Left ventricle myocardium inferior (tissue), 1 donor: Measurements from ENCODE around the gene PLXDC2. TPM values are rescaled to one million over a fixed set of nuclear protein-coding genes. Genes with fewer than 3 reads are reported as not detected.

ENCODE experiments used
- DNase-seq: peaks from one replicate; pipeline ENCODE4 v3.0.0-alpha.2; 2020
- H3K27ac ChIP-seq: fragments of 200-600 bp; replicated peaks from 2 replicates; pipeline ENCODE4 v1.8.0; 2021
- H3K27me3 ChIP-seq: fragments of 200-600 bp; 2 replicates; pipeline ENCODE4 v1.8.0; 2021; ENCODE audit warnings: low read depth
- H3K36me3 ChIP-seq: fragments of 200-600 bp; 2 replicates; pipeline ENCODE4 v1.8.0; 2021
- H3K4me1 ChIP-seq: fragments of 200-600 bp; 2 replicates; pipeline ENCODE4 v1.8.0; 2021
- H3K4me3 ChIP-seq: fragments of 200-600 bp; 2 replicates; pipeline ENCODE4 v1.8.0; 2021; ENCODE audit warnings: mild to moderate bottlenecking, moderate library complexity
- H3K9me3 ChIP-seq: fragments of 200-600 bp; replicated peaks from 2 replicates; pipeline ENCODE4 v1.8.0; 2021
- CTCF ChIP-seq: fragments of 200-600 bp; IDR thresholded peaks from 2 replicates; pipeline ENCODE4 v1.8.0; 2021; ENCODE audit warnings: antibody characterized with exemption, mild to moderate bottlenecking, borderline replicate concordance
- intact Hi-C: fragments of 100-400 bp; cut with micrococcal nuclease; formaldehyde crosslinking; loops from one replicate; pipeline ENCODE4 v1.11.0; 2022
- total RNA-seq: library from RNA; stranded (reverse); fragmentation: NEBNext Ultra II Directional; extraction: Animal tissue kit (Norgen Biotek cat#: 25700); gene quantifications from one replicate; pipeline ENCODE4 v1.2.1, GENCODE V29; 2021
- donor health status: DM: no; HTN: yes; CAD: no; lungs with severe emphysema.

PLXDC2 gene
- total RNA-seq, 1 donor from 2014 or later = 16.6 TPM

- TF ChIP-seq CTCF = no peak
- no peaks in the 10 kb centered on the region for H3K36me3 ChIP-seq
- H3K27ac ChIP-seq = no peak overlapping the region
- no peak for DNase-seq
- intact Hi-C loops = no loop called here
- H3K27me3 ChIP-seq = no peaks in the 10 kb centered on the region
- no peak overlapping the region for H3K4me3 ChIP-seq
- H3K9me3 ChIP-seq = no peaks in the 10 kb centered on the region
- H3K4me1 ChIP-seq = no peaks in the 10 kb centered on the region
Observed at GRCh38 chr10:19882621-19883020, 66.4 kb downstream of the PLXDC2 start.

GRCh38 chr10:19888061-19888660, 71.9 kb downstream of the PLXDC2 start:
- TF ChIP-seq CTCF = no peak
- intact Hi-C loops = no loop called here

GRCh38 chr10:19889256-19889655, 73.0 kb downstream of the PLXDC2 start:
- no peaks in the 10 kb centered on the region for H3K9me3 ChIP-seq
- no peak for DNase-seq
- no peaks in the 10 kb centered on the region for H3K36me3 ChIP-seq
- intact Hi-C loops = no loop called here
- no peak overlapping the region for H3K4me3 ChIP-seq
- no peak overlapping the region for H3K27ac ChIP-seq
- H3K27me3 ChIP-seq = no peaks in the 10 kb centered on the region
- TF ChIP-seq CTCF = no peak
- H3K4me1 ChIP-seq = peaks cover 28% of the 10 kb centered on the region

More at GRCh38 chr10:19888061-19888660, 71.9 kb downstream of the PLXDC2 start:
- H3K4me3 ChIP-seq = no peak overlapping the region
- no peak for DNase-seq
- no peaks in the 10 kb centered on the region for H3K36me3 ChIP-seq
- H3K9me3 ChIP-seq = no peaks in the 10 kb centered on the region
- no peak overlapping the region for H3K27ac ChIP-seq
- no peaks in the 10 kb centered on the region for H3K27me3 ChIP-seq
- H3K4me1 ChIP-seq = peaks cover 25% of the 10 kb centered on the region

GRCh38 chr10:19891429-19891828, 75.2 kb downstream of the PLXDC2 start:
- H3K4me1 ChIP-seq = peaks cover 28% of the 10 kb centered on the region
- intact Hi-C loops = no loop called here
- DNase-seq = no peak
- H3K9me3 ChIP-seq = no peaks in the 10 kb centered on the region
- TF ChIP-seq CTCF = no peak
- H3K36me3 ChIP-seq = no peaks in the 10 kb centered on the region
- H3K27me3 ChIP-seq = no peaks in the 10 kb centered on the region
- H3K27ac ChIP-seq = peak overlapping the region; percentile 43
- peak overlapping the region; percentile 9 for H3K4me3 ChIP-seq

- Histone ChIP-seq H3K4me1 (peaks cover 28% of the 10 kb centered on the region), H3K36me3 (no peaks in the 10 kb centered on the region), H3K27me3 (no peaks in the 10 kb centered on the region), H3K9me3 (no peaks in the 10 kb centered on the region), H3K27ac (no peak overlapping the region), H3K4me3 (no peak overlapping the region)
- intact Hi-C loops = no loop called here
- no peak for TF ChIP-seq CTCF
- DNase-seq = no peak
Observed at GRCh38 chr10:19892270-19892669, 76.0 kb downstream of the PLXDC2 start.
